GM21360 (cell line): ENCODE results near the gene UMODL1.

ENCODE experiments used
- ATAC-seq: cut with Tn5 transposase; IDR thresholded peaks from one replicate; pipeline ENCODE4 v1.9.1; 2021; ENCODE audit warnings: mild to moderate bottlenecking, moderate library complexity; ENCODE audit not compliant: unreplicated experiment

UMODL1 gene

GRCh38 chr21:42039470-42039901 lies 31.6 kb upstream of the UMODL1 start:
- no peak for ATAC-seq

GRCh38 chr21:42039911-42040351 lies 31.2 kb upstream of the UMODL1 start:
- no peak for ATAC-seq

GRCh38 chr21:42040411-42041180 lies 30.5 kb upstream of the UMODL1 start:
- ATAC-seq = no peak

GRCh38 chr21:42041246-42041645 lies 29.9 kb upstream of the UMODL1 start:
- ATAC-seq = no peak

GRCh38 chr21:42041711-42042110 lies 29.4 kb upstream of the UMODL1 start:
- ATAC-seq = no peak

- ATAC-seq = no peak
Observed at GRCh38 chr21:42042651-42043050, 28.5 kb upstream of the UMODL1 start.

- ATAC-seq = no peak
Observed at GRCh38 chr21:42043201-42043895, 27.8 kb upstream of the UMODL1 start.

GRCh38 chr21:42043961-42044360 lies 27.2 kb upstream of the UMODL1 start:
- no peak for ATAC-seq

- no peak for ATAC-seq
Observed at GRCh38 chr21:42044871-42045495, 26.1 kb upstream of the UMODL1 start.

- no peak for ATAC-seq
Observed at GRCh38 chr21:42047821-42048613, 23.1 kb upstream of the UMODL1 start.

GRCh38 chr21:42048870-42049577 lies 22.1 kb upstream of the UMODL1 start:
- no peak for ATAC-seq

GRCh38 chr21:42049578-42050430 lies 21.3 kb upstream of the UMODL1 start:
- ATAC-seq = no peak

- ATAC-seq = no peak
Observed at GRCh38 chr21:42051788-42052187, 19.3 kb upstream of the UMODL1 start.

GRCh38 chr21:42055425-42055824 lies 15.7 kb upstream of the UMODL1 start:
- ATAC-seq = no peak

- ATAC-seq = no peak
Observed at GRCh38 chr21:42056468-42056867, 14.6 kb upstream of the UMODL1 start.

GRCh38 chr21:42056996-42057689 lies 14.0 kb upstream of the UMODL1 start:
- ATAC-seq = no peak

- no peak for ATAC-seq
Observed at GRCh38 chr21:42057851-42058437, 13.2 kb upstream of the UMODL1 start.

GRCh38 chr21:42058631-42059111 lies 12.4 kb upstream of the UMODL1 start:
- no peak for ATAC-seq
